A549 (cell line): Measurements from ENCODE around the gene PNPLA2. TPM values are rescaled to one million over a fixed set of nuclear protein-coding genes. Genes with fewer than 3 reads are reported as not detected.

Experiments
- ATAC-seq, 2 experiments: fragments of 200-7000 bp in 1 of 2; fragments of >200 bp in 1 of 2; cut with Nextera tagmentation in 1 of 2; cut with Tn5 transposase in 1 of 2; 3 replicates each; pipeline versions ENCODE4 v1.8.0 to v1.9.1; 2018 to 2020; ENCODE audit warnings: mild to moderate bottlenecking in 1 of 2, moderate library complexity in 1 of 2
- CTCF ChIA-PET: fragments of 300-600 bp; sonication (Branson Sonifier 250); formaldehyde crosslinking; extraction: SDS; loops from one replicate; lab custom pipeline; 2021; ENCODE audit warnings: antibody characterized with exemption, inconsistent platforms; lab: Yijun Ruan, JAX
- POLR2A ChIA-PET: fragments of 350-600 bp; formaldehyde crosslinking; extraction: SDS; loops from one replicate; lab custom pipeline; 2021; ENCODE audit warnings: antibody characterized with exemption, inconsistent platforms; lab: Yijun Ruan, JAX
- DNase-seq, 2 experiments: peaks; one replicate each; pipeline versions ENCODE4 v3.0.0 to v3.0.0-alpha.2; 2011 to 2016; ENCODE audit warnings: low read depth in 1 of 2, low spot score in 1 of 2
- FAIRE-seq: peaks from 2 replicates; lab custom pipeline; 2011; peaks lifted over from hg19 to GRCh38; lab: Jason Lieb, UNC
- H3K27ac ChIP-seq, 2 experiments: fragments of >200 bp; sonication (Bioruptor Twin); formaldehyde crosslinking; 3 replicates each; pipeline ENCODE4 v1.5.1; 2016 to 2017
- H3K4me1 ChIP-seq: fragments of >200 bp; sonication (Bioruptor Twin); formaldehyde crosslinking; 3 replicates; pipeline ENCODE4 v1.6.1; 2016
- H3K4me2 ChIP-seq: fragments of >200 bp; sonication (Bioruptor Twin); formaldehyde crosslinking; 3 replicates; pipeline ENCODE4 v1.6.1; 2016
- H3K4me3 ChIP-seq: fragments of >200 bp; sonication (Bioruptor Twin); formaldehyde crosslinking; 3 replicates; pipeline ENCODE4 v1.5.1; 2016
- H3K9me3 ChIP-seq: fragments of >200 bp; sonication (Bioruptor Twin); formaldehyde crosslinking; 3 replicates; pipeline ENCODE4 v1.6.1; 2016
- BHLHE40 ChIP-seq: IDR thresholded peaks from 2 replicates; pipeline ENCODE4 v1.6.1; 2012; ENCODE audit warnings: low read depth, low read length, inconsistent platforms
- CBX2 ChIP-seq: fragments of 200-600 bp; sonication (generic); IDR thresholded peaks from 2 replicates; pipeline ENCODE4 v1.6.1; 2016; ENCODE audit warnings: low read depth, mild to moderate bottlenecking, borderline replicate concordance
- EHMT2 ChIP-seq: fragments of 200-600 bp; sonication (generic); IDR thresholded peaks from 2 replicates; pipeline ENCODE4 v1.6.1; 2016; ENCODE audit warnings: antibody characterized with exemption, low read depth, mild to moderate bottlenecking, moderate library complexity
- GATA3 ChIP-seq: IDR thresholded peaks from 2 replicates; pipeline ENCODE4 v1.6.1; 2012; ENCODE audit warnings: borderline replicate concordance
- HDAC2 ChIP-seq: fragments of 200-600 bp; sonication (generic); IDR thresholded peaks from 2 replicates; pipeline ENCODE4 v1.6.1; 2016
- HOXB13 ChIP-seq: fragments of 250-450 bp; sonication (Bioruptor Pico); IDR thresholded peaks from 2 replicates; pipeline ENCODE4 v1.5.0; 2020; ENCODE audit warnings: low read depth, mild to moderate bottlenecking, moderate library complexity
- HOXB5 ChIP-seq: fragments of 250-450 bp; sonication (Bioruptor Pico); IDR thresholded peaks from 2 replicates; pipeline ENCODE4 v1.5.0; 2020; ENCODE audit warnings: mild to moderate bottlenecking, moderate library complexity
- JUN ChIP-seq, 2 experiments: fragments of >200 bp; sonication (Bioruptor Twin); formaldehyde crosslinking; IDR thresholded peaks; 2 replicates in 1 of 2; 3 replicates in 1 of 2; pipeline ENCODE4 v1.6.1; 2016 to 2017
- POLR2AphosphoS2 ChIP-seq: conservative IDR thresholded peaks from 2 replicates; pipeline ENCODE4 v1.6.1; 2012; ENCODE audit warnings: low read length, improper control_type of control experiment, inconsistent platforms
- RAD21 ChIP-seq, 2 experiments: fragments of >200 bp in 1 of 2; sonication (Bioruptor Twin) in 1 of 2; formaldehyde crosslinking in 1 of 2; IDR thresholded peaks in 1 of 2; conservative IDR thresholded peaks in 1 of 2; 2 replicates in 1 of 2; 3 replicates in 1 of 2; pipeline ENCODE4 v1.6.1; 2012 to 2018; ENCODE audit warnings: inconsistent platforms in 1 of 2
- RCOR1 ChIP-seq: fragments of 150-350 bp; IDR thresholded peaks from 2 replicates; pipeline ENCODE4 v1.6.1; 2014; ENCODE audit warnings: antibody characterized with exemption, low read length, low read depth
- SMC3 ChIP-seq: fragments of >200 bp; sonication (Bioruptor Twin); formaldehyde crosslinking; IDR thresholded peaks from 3 replicates; pipeline ENCODE4 v1.6.1; 2018; ENCODE audit warnings: inconsistent platforms
- TFCP2L1 ChIP-seq: fragments of 250-450 bp; sonication (Bioruptor Pico); IDR thresholded peaks from 2 replicates; pipeline ENCODE4 v1.5.0; 2021; ENCODE audit warnings: mild to moderate bottlenecking
- ZFP36 ChIP-seq: fragments of 450-650 bp; IDR thresholded peaks from 2 replicates; pipeline ENCODE4 v1.6.1; 2014; ENCODE audit warnings: borderline replicate concordance; ENCODE audit not compliant: partially characterized antibody
- ZNF302 ChIP-seq: fragments of 250-450 bp; sonication (Bioruptor Pico); IDR thresholded peaks from 2 replicates; pipeline ENCODE4 v1.9.0; 2021; ENCODE audit warnings: inconsistent platforms, mild to moderate bottlenecking, moderate library complexity
- ZSCAN20 ChIP-seq: fragments of 250-450 bp; sonication (Bioruptor Pico); IDR thresholded peaks from 2 replicates; pipeline ENCODE4 v1.8.0; 2022; ENCODE audit warnings: mild to moderate bottlenecking, moderate library complexity
- WGBS: methylation state at CpG from one replicate; pipeline ENCODE4 v1.1.6; 2017; ENCODE audit errors: missing lambda C conversion rate; 5-methylcytosine and 5-hydroxymethylcytosine counted together
- polyA plus RNA-seq, 4 experiments: library from polyadenylated mRNA; depleted of rRNA in 3 of 4; stranded (reverse); fragments of >200 nt; fragmentation: RNase III in 1 of 4; extraction: RNeasy Plus Mini Kit Qiagen cat#74134 plus additional on column Dnase treatment in 1 of 4; gene quantifications; 2 replicates in 3 of 4; 3 replicates in 1 of 4; pipeline ENCODE4 v1.2.3, GENCODE V29; 2011 to 2017
- TF ChIP-seq, protein P1 (sequence below): fragments of 250-450 bp; sonication (Bioruptor Pico); IDR thresholded peaks from 2 replicates; pipeline ENCODE4 v1.5.0; 2020; ENCODE audit warnings: low read depth, mild to moderate bottlenecking, moderate library complexity
- TF ChIP-seq, protein P2 (sequence below): IDR thresholded peaks from 2 replicates; pipeline ENCODE4 v1.6.1; 2012
- TF ChIP-seq, protein P3 (sequence below): fragments of 450-650 bp; IDR thresholded peaks from 2 replicates; pipeline ENCODE4 v1.6.1; 2014; ENCODE audit warnings: antibody characterized with exemption
- TF ChIP-seq, protein P4 (sequence below): IDR thresholded peaks from 2 replicates; pipeline ENCODE4 v1.6.1; 2012

The PNPLA2 gene
- polyA plus RNA-seq, 2 of the 4 experiments (the other 2 are of a cell fraction), result 13.2 to 25.4 TPM

DNA sequence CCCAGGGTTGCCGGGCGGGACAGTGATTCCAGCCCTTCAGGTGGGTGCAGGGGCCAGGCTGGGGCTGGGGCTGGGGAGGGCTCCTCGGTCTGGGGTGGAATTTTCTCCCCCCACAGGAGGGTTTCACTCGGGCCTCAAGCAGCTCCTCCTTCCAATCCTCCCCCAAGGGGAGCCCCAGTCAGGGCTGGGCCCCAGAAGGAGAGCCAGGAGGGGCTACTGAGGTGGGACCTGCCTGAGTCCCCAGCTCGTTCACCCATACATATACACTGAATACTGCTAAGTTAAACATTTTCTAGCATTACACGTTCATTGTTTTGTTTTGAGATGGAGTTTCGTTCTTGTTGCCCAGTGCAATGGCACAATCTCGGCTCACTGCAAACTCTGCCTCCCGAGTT lies 7.5 kb downstream of the PNPLA2 start:
- peak overlapping the region in 1 of 2 experiments; percentile 88; a peak in 3 of 6 replicates for H3K27ac ChIP-seq
- DNase-seq (no peak), ATAC-seq (no peak), FAIRE-seq (no peak)
- no peak overlapping the region; the same call in 2 of the 3 replicates for H3K4me3 ChIP-seq
- peaks cover 57% of the 10 kb centered on the region for H3K4me1 ChIP-seq
- H3K4me2 ChIP-seq, result peak overlapping the region; percentile 87
- TF ChIP-seq, protein P1, sequence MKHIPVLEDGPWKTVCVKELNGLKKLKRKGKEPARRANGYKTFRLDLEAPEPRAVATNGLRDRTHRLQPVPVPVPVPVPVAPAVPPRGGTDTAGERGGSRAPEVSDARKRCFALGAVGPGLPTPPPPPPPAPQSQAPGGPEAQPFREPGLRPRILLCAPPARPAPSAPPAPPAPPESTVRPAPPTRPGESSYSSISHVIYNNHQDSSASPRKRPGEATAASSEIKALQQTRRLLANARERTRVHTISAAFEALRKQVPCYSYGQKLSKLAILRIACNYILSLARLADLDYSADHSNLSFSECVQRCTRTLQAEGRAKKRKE, result no peak
- TF ChIP-seq RCOR1, result no peak
- TF ChIP-seq BHLHE40, result no peak
- TF ChIP-seq ZSCAN20 (CRISPR knock-in tag), result no peak
- TF ChIP-seq POLR2AphosphoS2, result no peak
- TF ChIP-seq ZNF302 (CRISPR knock-in tag), result no peak
- TF ChIP-seq GATA3, result no peak
- TF ChIP-seq EHMT2, result no peak
- no peak for TF ChIP-seq CBX2
- TF ChIP-seq HOXB5, result no peak
- TF ChIP-seq JUN (IDR thresholded peaks at IDR 0.05), result no peak
- TF ChIP-seq, protein P2, sequence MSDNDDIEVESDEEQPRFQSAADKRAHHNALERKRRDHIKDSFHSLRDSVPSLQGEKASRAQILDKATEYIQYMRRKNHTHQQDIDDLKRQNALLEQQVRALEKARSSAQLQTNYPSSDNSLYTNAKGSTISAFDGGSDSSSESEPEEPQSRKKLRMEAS, result no peak
- no peak for TF ChIP-seq SMC3
- 57% methylated on average over 7 of the region's 9 CpGs for WGBS
- POLR2A ChIA-PET, result no interaction called here
- CTCF ChIA-PET, result no interaction called here
- no peaks in the 10 kb centered on the region for H3K9me3 ChIP-seq

DNA sequence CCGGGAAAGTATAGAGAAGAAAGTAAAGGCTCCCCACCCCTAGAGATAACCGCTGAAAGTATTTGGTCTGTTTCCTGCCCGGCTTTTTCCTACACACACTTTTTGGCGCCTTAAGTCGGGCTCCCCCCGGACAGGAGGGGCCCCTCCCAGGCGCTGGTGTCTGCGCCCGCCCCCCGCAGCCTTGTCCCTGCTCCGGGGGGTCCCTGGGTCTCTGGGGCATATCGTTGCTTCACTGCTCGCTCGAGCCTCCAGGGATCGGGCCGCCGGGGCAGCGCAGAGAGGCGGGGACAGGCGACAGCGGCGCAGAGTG lies 8.1 kb downstream of the PNPLA2 start:
- FAIRE-seq, result no peak
- Histone ChIP-seq H3K4me3 (peak overlapping the region; percentile 52), H3K9me3 (no peaks in the 10 kb centered on the region), H3K4me2 (peak overlapping the region; percentile 87), H3K4me1 (peaks cover 57% of the 10 kb centered on the region), H3K27ac (peak overlapping the region; percentile 80 to 88)
- ChIA-PET POLR2A (no interaction called here), CTCF (interaction anchor here (1.4 kb wide), 1 partner anchor 9 kb away, joined by 4 read pairs; no protein-coding TSS in a partner anchor)
- 29% methylated on average over 9 of the region's 22 CpGs for WGBS
- no peak for DNase-seq
- TF ChIP-seq RAD21 (conservative IDR thresholded peaks at IDR 0.05 in 1 of 2, IDR thresholded peaks at IDR 0.05 in 1 of 2) (no peak), BHLHE40 (no peak), ZFP36 (no peak), TFCP2L1 (CRISPR knock-in tag) (no peak), HOXB13 (CRISPR knock-in tag) (no peak), ZNF302 (CRISPR knock-in tag) (no peak), HDAC2 (no peak)
- TF ChIP-seq, protein P3, sequence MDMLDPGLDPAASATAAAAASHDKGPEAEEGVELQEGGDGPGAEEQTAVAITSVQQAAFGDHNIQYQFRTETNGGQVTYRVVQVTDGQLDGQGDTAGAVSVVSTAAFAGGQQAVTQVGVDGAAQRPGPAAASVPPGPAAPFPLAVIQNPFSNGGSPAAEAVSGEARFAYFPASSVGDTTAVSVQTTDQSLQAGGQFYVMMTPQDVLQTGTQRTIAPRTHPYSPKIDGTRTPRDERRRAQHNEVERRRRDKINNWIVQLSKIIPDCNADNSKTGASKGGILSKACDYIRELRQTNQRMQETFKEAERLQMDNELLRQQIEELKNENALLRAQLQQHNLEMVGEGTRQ, result no peak
- no peak for ATAC-seq

DNA sequence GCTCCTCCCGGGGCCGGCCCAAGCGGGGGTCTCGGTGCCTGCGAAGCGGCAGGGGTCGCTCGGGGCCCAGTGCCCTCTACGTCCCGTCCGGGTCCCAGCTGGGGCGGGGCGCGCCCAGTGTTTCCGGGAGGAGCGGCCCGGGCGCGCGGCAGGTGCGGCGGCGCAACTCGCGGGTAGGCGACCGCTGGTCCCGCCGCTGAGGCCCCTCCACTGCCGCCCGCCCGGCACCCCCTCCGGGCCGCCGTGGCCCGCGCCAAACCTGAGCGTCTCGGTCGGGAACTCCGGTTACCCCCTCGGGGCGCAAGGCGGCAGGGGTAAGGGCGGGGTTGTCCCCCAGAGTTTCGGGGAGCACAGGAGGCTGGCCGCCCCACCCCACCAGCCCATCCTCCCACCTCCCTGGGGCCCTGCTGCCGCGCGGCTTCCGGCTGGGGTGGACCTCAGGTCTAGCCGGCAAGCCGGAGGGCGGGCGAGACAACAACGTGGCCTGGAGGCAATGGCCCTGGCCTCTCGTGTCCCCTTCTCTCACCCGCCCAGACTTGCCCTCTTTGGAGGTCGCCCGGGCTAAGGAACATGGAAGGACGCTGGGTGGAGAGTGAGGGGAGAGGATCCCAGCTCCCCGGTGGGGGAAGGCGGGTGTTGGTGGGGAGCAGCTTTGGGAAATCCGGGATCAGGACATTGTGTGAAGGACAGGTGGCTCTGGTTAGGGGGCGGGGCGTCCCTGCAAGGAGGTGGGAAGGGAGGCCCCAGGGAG lies 8.6 kb downstream of the PNPLA2 start:
- H3K4me2 ChIP-seq, result peak overlapping the region; percentile 87
- TF ChIP-seq JUN (IDR thresholded peaks at IDR 0.05) (peak in 1 of 2 experiments; percentile 52; a peak in 3 of 5 replicates), BHLHE40 (no peak)
- TF ChIP-seq, protein P2, result peak; percentile 45; the same call in 1 of the 2 replicates
- TF ChIP-seq, protein P4, sequence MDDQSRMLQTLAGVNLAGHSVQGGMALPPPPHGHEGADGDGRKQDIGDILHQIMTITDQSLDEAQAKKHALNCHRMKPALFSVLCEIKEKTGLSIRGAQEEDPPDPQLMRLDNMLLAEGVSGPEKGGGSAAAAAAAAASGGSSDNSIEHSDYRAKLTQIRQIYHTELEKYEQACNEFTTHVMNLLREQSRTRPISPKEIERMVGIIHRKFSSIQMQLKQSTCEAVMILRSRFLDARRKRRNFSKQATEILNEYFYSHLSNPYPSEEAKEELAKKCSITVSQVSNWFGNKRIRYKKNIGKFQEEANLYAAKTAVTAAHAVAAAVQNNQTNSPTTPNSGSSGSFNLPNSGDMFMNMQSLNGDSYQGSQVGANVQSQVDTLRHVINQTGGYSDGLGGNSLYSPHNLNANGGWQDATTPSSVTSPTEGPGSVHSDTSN, result peak; percentile 29; the same call in 1 of the 2 replicates
- TF ChIP-seq, all 56 proteins: peak for 3
- Histone ChIP-seq H3K4me3 (peak overlapping the region; percentile 52), H3K27ac (peak overlapping the region; percentile 80 to 88), H3K4me1 (peaks cover 56% of the 10 kb centered on the region), H3K9me3 (no peaks in the 10 kb centered on the region)
- DNase-seq, result no peak
- no peak for FAIRE-seq
- ATAC-seq, result peak in 1 of 2 experiments; percentile 2; a peak in 1 of 6 replicates
- CTCF ChIA-PET, result interaction anchor here (1.2 to 1.7 kb wide), 3 partner anchors 10 to 12 kb away, joined by 3 to 5 read pairs (median 4); no protein-coding TSS in a partner anchor
- POLR2A ChIA-PET, result interaction anchor here (3.5 kb wide), 1 partner anchor 8 kb away, joined by 26 read pairs; the partner anchor contains the start of gene PNPLA2
- 41% methylated on average over 17 of the region's 66 CpGs for WGBS
